GM18519 (cell line): ENCODE measurements around the gene TAC3.
A peak's percentile ranks its signal among the peaks of the same experiment; 100 is the strongest.

ENCODE experiments used
- ATAC-seq: cut with Tn5 transposase; IDR thresholded peaks from one replicate; pipeline ENCODE4 v1.9.1; 2021; ENCODE audit warnings: mild to moderate bottlenecking, moderate library complexity; ENCODE audit not compliant: unreplicated experiment, low FRiP score

TAC3 gene

DNA sequence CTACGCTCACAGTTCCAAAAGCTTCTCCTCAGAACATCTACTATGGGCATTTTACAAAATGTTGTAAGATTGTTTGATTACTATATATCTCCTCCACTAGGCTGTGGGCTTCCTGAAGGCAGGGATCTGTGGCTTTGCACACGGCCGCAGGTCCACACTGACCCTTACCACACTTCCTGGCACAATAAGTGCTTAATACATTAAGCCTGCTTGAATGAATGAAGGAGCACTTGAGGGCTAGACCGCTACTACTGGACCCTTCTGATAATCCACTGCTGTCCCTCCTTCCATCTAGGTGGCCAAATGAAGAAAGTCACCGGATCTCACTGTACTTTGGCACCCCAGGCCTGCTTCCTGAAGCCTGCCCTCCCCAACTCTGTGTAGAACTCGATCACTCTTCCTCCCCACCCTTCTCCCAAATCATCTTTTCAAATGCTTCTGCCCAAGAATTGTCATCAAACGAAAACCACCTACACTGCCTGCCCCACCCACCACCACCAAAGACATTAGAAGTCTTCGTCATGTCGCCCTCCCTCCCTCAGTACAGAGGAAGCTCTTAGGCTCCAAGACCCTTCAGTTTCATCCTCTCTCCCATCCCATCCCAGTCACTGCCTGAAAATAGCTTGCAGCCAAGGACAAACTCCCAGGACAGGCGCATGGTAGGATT, 9.4 kb downstream of the TAC3 start:
- ATAC-seq: no peak

DNA sequence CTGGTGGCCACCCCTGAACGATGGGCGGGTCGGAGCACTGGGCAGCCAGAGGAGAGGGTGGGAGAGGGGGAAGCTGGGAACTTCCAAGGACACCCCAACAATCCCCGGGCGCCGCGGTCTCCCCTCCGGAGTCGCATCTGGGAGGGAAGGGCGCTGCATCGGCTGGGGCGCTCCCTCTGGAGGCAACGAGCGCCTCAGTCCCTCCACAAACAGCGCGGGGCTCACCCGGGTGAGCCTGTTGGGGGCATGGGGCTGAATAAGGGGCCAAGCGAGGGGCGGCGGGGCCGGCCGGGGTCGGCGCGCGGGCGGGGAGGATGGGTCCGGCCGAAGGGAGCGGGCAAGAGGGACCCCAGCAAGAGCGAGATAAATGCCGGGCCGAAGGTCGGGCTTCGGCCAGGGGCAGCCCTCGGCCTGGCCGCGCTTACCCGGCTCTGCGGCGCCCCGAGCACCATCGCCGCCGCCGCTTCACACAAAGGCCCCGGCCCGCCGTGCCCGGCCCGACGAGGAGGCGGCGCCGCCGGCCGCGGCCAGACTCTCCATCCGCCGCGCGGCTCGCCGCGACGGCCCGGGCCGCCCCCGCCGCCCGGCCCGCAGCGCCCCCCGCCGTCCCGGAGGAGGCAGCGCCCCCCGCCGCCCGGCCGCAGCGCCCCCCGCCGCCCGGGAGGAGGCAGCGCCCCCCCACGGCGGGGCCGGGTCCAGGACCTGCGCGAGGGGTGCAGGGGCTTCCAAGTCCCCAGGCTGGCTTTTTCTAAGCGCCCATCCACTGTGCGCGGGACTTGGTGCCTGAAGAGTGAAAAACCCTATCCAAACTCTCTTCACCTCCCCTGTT, 10.1 kb downstream of the TAC3 start, which contains the start of gene ZBTB39:
TSS of gene ZBTB39 (minus strand) at position 567 of the 829 bp plus-strand sequence. CDS start 1,629 bp downstream, outside the sequence.
- peak; percentile 33 for ATAC-seq

DNA sequence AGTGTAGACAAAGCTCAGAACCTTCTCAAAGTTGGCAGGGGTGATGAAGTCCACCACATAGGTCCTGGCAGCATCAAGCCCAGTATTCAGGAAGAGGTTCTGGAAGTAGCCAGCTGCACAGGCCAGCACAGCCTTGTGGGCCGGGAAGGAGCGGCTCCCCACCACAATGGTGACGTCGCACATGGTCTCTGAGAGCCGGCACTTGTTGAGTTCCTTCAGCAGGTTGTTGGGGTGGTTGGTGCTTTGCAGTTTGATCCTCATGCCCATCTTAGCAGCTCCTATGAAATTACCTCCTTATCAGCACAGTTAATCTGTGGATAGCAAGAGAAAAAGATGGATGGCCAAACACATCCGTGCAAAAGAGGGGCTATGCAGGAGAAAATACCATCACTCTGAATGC, 11.7 kb downstream of the TAC3 start:
- no peak for ATAC-seq

DNA sequence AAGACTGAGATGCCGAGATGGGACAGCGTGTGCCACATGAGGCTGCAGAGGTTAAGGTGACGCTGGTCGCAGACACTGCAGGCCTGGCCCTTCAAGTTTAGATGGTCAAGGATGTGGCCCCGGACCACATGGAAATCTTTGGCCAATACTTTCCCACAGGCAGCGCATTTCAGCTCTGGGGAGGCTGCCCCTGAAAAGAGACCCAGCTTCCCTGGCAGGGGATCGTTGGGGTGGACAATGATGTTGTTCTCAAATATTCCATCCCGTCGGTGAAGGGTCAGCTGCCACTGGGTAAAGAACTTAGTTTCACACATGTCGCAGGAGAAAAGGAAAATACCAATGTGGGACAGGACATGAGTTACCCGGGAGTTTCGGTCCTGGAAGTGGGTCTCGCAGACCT, 12.9 kb downstream of the TAC3 start:
- no peak for ATAC-seq

DNA sequence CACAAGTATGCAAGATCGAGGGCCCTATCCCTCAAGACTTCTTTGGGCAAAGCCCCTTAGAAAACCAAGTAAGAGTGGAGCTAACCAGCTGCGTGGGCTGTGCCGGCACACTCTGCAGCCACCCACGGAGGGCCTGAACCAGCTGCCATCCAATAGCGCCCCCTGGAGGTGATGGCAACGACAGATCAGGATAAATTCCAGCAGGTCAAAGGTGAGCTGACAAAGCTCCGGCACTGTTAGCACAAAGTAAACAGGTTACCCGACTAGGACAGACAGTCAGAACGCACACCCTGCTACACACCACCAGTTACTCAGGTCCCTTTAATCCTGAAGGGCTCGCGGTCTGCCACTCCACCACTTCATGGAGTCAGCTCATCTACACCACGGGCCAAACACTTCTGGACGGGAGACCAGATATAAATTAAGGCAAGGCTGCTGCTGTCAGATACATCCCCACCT, 14.9 kb downstream of the TAC3 start:
- no peak for ATAC-seq

DNA sequence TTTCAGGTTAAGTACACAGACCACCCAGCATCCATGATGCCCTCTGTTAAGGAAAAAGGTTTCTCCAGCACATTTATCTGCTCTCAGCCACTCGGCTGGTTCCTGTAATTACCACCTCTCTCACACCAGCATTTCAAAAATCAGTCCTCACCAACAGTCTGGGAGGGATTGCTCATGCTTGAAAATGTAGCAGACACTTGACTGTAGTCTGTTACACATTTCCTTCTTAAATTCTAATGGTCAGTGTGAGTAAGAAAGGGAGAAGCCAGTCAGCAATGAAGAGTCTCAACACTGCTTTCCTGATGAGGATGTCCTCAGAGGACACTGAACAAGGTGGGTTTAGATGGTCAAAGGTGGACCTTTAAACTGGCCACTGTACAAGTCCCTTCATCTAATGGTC, 15.9 kb downstream of the TAC3 start:
- ATAC-seq: no peak

DNA sequence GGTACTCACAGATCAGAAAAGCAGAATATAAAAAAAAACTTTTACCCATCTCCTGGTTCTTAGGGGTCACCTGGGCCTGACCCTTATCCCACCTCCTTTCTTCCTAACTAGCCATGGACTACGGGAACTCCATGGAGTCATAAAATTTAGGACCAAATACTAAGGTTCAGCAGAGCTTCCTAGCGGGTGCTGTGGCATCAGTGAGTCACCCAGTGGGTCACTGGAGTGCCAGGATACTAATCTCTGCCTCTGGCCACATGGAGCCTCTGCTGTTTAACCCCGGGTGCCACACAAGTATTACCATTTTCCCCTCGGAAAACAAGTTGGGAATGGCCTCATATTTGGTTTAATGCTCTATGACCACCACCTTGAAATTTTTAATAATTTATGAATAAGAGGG, 16.9 kb downstream of the TAC3 start:
- ATAC-seq: no peak

DNA sequence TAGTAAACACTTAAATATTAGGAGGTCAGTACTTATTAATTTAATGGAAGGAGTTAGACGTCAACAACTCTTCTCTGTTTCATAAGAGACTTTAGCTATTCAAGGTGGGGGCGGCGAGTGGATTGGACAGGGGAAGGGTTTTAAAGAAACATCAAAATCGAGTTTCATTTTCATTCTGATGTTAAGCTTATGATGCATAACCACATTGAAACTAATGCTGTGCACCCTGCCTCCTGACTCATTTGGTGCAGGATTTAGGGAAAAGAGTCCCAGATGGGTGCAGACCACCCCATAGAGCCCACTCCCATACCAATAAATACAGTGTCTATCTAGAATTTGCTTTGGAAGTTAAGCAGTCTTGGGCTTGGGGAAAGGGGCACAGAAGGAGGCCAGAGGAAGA, 17.3 kb downstream of the TAC3 start:
- no peak for ATAC-seq

DNA sequence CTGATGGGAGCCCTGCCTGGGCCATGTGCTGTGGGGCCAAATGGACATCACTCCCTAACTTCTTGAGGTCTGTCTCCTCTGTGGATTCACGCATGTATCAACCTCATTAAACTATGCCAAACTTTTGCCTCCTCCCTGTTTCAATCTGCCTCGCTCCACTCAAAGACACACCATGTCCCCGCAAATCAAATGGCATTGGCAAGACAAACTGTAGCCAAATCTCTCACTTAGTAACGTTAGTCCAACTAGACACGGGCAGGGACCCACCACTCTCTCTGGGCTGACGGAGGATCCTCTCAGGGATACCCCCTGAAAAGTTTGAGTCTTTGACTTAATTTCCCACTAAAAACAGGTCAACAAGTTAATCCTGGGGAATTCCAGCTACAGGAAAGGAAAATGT, 18.0 kb downstream of the TAC3 start:
- ATAC-seq: no peak

DNA sequence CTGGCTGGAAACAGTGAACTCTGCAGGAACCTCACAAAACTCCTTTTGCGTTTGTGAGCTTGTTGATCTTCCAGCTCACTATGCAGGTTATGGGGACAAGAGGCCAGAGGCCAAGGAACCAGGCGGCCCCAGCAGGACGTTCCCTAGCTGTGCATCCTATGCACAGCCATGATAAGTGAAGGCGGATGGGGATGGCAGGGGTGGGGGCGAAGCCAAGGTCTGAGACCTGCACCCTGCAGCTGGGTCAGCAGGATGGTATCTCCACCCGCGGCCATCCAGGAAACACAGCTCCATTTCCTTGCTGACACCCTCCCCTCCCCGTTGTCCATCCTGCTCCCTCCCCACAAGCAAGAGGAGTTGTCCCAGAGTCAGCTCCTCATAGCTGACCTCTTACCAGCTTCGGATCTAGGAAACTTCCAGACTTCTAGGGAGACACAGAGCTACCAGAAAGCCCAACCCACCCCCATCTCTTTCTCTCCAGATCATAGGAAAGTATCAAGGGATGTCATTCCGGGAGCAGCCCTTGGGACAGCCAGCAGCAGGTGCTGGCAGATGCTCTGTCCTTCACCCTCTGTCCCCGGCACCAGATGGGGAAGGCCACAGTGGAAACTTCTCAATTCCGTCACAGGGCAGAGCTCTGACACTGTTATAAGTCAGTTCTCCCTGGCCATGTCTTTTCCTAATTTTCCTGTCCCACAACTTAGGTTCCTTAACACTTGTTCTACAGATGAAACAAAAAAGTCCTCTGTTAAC, 19.4 kb downstream of the TAC3 start:
- ATAC-seq: no peak

DNA sequence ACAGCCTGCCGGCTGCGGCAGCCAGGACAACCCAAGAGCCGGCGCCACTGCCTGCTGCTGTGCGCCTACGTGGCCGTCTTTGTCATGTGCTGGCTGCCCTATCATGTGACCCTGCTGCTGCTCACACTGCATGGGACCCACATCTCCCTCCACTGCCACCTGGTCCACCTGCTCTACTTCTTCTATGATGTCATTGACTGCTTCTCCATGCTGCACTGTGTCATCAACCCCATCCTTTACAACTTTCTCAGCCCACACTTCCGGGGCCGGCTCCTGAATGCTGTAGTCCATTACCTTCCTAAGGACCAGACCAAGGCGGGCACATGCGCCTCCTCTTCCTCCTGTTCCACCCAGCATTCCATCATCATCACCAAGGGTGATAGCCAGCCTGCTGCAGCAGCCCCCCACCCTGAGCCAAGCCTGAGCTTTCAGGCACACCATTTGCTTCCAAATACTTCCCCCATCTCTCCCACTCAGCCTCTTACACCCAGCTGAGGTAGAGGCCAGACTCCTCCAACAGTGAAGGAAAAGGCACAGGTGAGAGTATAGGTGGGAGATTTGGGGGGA, 20.3 kb downstream of the TAC3 start:
- ATAC-seq: no peak

DNA sequence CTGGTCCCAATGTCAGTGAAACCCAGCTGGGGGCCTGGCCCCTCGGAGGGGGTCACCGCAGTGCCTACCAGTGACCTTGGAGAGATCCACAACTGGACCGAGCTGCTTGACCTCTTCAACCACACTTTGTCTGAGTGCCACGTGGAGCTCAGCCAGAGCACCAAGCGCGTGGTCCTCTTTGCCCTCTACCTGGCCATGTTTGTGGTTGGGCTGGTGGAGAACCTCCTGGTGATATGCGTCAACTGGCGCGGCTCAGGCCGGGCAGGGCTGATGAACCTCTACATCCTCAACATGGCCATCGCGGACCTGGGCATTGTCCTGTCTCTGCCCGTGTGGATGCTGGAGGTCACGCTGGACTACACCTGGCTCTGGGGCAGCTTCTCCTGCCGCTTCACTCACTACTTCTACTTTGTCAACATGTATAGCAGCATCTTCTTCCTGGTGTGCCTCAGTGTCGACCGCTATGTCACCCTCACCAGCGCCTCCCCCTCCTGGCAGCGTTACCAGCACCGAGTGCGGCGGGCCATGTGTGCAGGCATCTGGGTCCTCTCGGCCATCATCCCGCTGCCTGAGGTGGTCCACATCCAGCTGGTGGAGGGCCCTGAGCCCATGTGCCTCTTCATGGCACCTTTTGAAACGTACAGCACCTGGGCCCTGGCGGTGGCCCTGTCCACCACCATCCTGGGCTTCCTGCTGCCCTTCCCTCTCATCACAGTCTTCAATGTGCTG, 21.0 kb downstream of the TAC3 start:
- ATAC-seq: no peak

DNA sequence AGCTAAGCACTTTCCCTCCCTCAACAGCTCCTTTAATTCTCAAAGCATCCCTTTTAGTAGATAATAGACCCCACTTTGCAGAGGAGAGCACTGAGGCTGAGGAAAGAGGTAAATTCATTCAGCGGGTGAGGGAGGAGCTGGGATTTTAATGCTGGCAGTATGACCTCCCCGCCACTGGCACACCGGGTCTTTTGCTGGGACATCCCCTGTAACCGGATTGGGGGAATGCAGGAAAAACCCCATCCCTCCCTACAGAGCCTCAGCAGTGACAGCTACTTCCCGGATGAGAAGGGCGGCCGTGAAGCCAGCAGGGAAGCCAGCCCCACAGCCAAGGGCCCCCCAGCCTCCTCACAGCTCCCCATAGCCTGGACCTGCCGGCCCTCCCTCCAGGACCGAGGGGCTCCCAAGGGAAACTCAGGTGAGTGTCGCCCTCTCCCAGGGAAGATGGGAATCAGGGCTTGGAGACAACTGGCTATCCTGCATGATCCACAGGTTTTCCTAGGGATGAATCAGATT, 22.0 kb downstream of the TAC3 start:
- no peak for ATAC-seq

DNA sequence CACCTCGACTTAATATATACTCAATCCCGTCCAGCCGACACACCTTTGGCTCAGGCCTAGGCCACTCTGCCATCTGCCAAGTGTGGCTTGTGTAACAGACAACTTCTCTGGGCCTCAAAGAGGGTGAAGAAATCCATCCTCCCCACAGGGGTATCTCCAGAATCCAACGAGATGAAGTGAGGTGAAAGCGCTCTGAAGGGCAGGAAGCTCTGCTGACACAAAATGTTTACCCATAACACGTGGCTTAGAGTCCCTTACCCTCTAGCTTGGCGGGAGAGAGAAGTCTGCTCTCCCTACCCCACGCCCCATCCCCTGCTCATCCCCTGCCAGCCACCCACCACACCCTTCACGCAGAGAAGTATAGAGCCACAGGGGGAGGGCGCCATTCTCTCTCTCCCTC, 23.0 kb downstream of the TAC3 start:
- ATAC-seq: no peak

DNA sequence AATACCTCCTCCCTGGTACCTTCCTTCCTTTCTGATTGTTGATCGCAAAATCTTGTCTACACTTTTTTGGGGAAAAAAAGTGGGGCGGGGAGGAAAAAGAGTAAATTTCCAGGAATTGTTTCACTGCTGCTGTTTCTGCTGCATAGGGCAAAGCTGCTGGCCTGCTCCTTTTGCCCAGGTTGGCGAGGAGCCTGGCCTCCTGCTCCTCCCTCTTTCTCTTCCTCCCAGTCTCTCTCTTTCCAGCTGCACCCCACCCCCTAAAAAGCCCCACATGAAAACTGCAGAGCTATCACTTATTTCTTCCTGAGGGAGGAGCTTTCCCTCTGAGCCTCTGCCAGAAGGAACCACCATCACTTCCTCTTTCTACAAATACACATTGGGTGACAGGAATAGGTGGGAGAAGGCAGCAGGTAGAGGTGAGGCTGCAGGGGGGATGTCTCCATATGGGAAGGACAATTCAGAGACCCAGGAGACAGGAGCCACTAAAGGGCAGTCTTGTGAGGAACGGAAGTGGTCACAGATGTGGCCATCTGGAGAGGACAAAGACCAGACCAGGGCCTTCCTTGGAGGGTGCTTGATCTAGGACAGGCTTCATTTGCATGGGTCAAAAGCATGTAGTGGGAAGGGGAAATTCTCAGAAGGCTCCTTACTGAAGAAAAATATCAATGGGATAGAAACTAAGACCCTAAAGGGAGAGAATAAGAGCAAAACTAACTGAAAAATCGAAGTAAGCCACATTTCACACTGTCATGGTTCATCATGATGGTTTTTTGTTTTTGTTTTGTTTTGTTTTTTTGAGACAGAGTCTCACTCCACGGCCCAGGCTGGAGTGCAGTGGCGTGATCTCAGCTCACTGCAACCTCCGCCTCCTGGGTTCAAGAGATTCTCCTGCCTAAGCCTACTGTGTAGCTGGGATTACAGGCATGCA, 24.7 kb downstream of the TAC3 start:
- ATAC-seq: no peak

DNA sequence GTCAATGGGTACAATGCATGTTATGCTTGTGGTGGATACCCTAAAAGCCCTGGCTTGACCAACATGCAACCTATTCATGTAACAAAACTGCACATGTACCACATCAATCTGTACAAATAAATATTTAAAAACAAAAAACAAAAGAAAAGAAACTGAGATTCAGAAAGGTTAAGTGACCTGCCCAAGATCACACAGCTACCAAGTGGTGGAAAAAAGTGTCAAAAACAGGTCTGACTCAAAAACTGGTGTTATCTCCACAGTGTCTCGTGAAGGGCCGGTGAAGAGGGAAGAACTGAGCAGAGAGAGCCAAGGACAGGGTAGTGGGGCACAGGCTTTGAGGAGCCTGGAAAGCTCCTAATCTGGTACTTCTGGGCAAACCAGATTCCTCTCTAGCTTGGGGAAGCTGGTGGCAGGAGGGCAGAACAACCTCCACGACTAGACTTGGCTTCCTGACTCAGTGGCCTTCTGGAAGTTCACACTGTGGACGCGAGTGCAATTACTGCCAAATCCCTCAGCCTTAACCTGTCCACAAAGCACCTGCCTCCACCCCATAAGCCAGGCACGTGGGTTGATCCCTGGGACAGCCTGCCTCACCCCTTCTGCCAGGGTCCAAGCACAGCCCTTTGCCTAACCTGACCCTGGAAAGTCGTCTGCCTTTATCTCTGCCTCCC, 25.5 kb downstream of the TAC3 start:
- no peak for ATAC-seq

DNA sequence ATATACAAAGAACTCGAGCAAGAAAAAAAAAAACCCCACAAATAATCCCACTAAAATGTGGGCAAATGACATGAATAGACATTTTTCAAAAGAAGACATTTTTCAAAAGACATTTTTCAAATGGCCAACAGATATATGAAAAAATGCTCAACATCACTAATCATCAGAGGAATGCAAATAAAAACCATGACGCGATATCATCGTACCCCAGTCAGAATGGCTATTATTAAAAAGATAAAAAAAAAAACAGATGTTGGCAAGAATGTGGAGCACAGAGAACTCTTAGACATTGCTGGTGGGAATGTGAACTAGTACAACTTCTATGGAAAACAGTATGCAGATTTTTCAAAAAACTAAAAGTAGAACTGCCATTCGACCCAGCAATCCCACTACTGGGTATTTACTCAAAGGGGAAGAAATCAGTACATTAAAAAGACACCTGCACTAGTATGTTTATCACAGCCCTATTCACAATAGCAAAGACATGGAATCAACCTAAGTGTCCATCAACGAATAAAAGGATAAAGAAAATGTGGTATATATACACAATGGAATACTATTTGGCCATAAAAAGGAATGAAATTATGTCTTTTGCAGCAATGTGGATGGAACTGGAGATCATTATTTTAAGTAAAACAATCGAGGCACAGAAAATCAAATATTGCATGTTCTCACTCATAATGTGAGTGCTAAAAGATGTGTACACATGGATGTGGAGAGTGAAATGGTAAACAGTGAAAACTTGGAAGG, 26.3 kb downstream of the TAC3 start:
- ATAC-seq: no peak
